COR-L47 (cell line): ENCODE measurements around the gene ARX.

ENCODE experiments used
- DNase-seq: peaks from one replicate; lab custom pipeline; 2025; lab: John Stamatoyannopoulos, UW

ARX gene

DNA sequence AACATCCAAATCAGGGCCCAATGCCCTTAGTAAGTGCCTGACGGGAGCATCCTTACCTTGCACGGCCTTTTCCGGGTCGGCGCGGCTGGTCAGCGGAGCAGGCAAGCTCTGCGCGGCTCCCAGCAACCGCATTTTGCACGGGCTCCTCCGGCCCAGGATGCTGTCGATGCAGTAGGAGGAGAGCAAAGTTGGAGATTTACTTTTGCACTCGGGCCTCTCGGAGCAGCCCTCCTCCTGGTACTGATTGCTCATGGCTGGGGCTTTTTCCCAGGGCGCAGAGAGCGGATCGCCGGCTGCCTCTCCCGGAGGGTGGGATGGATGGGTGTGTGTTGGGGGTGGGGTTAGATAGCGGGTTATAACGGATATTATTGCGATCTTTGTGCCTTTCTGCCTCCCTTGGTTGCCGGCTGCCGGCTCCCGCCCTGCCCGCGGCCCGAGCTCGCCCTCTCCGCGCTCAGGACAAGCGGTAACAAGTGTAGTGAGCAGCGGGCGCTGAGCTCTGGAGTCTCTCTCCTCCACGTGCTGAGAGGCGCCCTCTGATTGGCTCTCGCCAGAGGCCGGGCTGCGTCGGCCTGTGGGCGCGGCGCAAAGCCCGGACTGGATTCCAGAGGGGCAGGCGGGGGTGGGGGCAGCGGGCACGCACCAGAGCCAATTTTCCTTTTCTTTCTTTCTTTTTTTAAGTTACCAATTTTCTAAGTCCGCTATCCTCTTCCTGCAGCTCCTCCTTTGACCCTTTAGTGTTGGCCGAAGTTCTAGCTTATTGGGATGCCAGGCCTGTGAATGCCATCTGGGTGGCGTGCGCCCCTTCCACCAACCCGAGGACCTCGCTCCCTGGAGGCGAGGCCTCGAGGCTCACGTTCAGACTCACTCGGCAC lies at the start of gene ARX:
Gene ARX, minus strand, starts transcription at position 480 of the 875 bp plus-strand sequence. Its CDS starts 228 bp downstream, at position 252.
- DNase-seq, result peak; percentile 62

DNA sequence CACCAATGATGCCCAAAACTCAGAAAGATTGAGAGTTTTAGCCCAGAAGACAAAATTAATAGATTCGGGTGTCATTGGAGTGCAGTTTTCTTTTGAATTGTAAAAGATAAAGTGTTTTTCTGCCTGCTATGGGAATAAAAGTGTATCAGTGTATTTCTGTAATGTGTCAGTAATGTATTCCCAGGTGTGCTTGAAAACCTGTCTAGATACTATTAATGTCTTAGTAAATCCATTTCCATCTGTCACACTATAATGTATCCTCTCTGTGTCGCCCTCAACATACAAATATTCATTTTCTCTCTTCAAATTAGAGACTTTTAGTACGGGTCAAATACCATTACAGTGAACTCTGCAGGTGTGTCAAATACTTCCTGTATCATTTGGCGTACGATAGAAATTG lies 43.5 kb upstream of the ARX start:
- no peak for DNase-seq

DNA sequence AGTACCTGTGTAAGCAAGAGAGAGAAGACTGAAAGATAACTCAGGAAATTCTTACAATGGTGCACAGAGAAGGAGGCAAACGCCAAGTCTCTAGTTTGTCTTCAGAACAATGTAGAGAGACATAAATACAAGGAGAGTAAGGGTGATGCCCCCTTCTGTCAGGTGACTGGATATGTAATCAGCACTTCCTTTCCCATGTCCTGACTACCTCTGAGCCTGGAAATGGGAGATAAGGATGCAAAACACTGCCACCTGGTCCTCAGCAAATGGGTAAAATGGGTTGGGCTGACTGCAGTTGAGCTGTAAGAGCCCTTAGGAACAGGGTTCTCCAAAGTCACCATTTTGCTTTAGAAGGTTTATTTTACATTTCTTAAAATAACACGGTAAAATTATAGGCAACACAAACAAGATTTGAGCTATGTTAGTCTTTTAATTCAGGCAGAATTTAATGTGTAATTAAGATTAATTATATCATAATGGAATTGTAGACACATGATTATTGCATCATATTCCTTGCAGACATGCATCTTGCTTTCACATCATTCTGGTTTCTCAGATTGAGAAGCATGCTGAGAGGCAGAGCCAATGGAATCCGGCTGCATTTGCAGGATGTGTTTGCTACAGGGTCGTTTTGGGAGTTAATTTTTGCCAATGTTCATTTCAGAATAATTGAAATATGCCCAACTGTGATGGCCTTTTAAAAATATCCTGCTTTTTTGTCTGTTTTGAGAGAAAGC lies 37.2 kb upstream of the ARX start:
- no peak for DNase-seq

- DNase-seq, result no peak
Observed at GRCh38 chrX:25049971-25050370, 34.2 kb upstream of the ARX start.

GRCh38 chrX:25049357-25049756 lies 33.6 kb upstream of the ARX start:
- no peak for DNase-seq

- DNase-seq, result no peak
Observed at GRCh38 chrX:25048178-25048577, 32.4 kb upstream of the ARX start.

DNA sequence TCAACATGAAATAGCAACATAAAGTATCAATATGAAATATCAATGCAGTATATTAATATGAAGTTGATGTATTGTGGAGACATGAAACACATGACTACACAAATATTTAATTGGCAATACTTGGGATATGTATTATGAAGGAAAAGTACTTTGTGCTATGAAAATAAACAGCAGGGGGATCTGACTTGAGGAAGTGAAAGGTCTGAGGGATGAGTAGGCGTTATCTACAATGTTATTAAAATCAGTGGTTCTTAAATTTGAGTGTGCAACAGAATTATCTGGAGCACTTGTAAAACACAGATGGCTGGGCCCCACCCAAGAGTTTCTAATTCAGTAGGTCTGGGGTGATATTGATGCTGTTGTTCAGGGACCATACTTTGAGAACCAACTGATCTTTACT lies 27.4 kb upstream of the ARX start:
- no peak for DNase-seq

DNA sequence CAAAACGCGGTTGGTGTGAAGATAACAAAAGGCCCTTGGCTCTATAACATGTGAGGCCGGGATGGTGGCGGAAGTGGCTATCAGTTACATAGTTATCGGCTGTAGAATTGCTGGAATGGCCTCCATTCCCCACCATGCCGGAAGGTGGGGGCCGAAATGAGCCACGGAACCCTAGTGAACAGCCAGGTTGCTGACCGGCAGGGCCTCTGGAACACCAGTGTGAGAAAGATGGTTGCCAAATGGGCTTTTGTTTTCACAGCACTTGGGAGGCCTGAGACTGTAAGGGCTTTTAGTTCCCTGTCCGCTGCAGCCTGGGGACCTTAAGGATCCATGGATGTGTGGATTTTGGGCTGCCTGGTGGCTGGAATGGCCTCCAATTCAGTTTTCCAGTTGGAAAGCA lies 23.3 kb upstream of the ARX start:
- DNase-seq, result no peak

DNA sequence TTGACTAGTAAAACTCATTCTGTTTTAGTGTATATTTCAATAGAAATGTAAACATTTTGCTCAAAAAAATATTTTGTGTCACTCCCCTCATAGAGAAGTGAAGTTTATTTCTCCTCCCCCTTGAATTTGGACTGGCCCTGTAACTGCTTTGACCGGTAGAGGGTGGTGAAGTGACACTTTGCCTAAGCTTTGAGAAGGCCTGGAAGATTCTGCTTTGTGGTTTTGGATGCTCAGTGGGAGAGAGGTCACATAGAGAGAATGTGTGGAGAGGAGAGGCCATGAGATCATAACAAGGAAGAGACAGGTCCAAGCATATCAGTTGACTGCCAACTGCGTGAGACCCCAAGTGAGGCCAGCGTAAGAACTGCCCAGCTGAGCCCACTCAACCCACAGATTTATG lies 19.1 kb upstream of the ARX start:
- no peak for DNase-seq

- DNase-seq, result no peak
Observed at GRCh38 chrX:25029288-25029825, 13.6 kb upstream of the ARX start.

- no peak for DNase-seq
Observed at GRCh38 chrX:25028726-25029125, 13.0 kb upstream of the ARX start.

- DNase-seq, result no peak
Observed at GRCh38 chrX:25026576-25026975, 10.8 kb upstream of the ARX start.

DNA sequence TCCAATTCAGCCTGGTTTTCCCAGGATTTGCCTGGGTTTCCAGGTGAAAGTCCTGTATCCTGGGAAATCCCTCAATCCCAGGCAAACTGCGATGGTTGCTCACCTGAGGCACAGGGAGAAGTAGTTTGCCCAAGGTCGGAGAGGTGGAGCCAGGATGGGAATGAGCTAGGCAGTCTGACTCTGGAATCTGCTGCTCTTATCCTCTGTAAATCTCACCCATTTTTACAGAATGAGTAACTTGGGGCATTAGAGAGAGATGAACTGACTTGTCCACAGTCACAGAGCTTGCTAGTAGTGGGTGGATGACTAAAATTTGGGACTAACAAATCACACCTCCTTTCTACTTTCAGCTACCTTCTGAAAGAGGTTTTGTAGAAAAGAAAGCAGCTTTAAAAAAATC lies 9.8 kb upstream of the ARX start:
- DNase-seq, result no peak

DNA sequence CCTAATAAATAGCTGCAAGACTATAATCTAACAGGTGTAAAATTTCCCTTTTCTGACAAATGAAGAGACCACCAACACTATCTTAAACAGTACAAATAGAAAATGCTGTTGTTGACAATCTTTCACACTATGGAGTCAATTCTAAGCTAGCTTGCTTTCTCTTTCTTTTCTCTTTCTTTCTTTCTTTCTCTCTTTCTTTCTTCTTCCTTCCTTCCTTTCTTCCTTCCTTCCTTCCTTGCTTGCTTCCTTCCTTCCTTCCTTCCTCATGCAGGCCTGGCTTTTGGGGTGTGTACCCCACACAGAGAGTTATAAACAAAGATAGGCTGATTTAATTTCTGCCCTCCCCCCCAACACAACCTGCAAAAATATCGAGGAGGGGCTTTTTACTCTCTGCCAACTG lies 8.1 kb upstream of the ARX start:
- DNase-seq, result no peak

DNA sequence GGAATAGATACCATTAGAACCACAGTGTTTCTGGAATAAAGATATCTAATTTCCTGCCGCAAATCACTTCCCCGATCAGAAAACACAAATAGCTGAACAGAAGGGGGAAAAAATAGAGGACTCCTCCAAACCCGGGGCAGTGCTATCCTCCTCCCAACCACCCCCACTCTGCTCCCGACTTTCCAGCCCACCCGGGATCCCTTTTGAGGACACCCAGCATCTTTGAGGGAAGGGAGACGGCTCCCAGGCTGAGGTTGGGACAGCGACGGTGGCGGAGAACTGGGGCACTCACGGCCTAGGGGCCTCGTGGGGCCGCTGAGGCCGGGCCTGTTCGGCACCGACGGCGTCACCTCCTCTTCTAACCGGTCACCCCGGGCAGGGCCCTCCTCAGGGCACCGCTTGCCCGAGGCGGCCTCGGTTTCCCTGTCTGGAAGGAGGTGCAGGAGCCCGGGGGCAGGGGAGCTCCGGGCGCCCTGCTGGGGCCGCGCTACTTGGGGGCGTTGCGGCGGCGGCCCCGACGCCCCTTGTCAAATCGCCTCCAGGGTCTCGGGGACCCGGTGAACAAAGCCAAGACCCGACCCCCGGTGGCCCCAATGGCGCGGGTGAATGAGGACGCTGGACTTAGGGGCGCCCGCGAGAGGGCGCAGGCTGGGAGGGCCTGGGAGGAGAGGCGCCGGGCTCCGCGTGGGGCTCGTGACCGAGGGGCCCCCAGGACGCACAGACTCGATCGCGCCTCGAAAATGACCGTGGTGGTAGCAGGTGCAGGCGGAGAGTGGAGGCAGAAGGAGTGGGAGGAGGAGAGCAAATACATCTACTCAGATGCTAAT lies 6.9 kb upstream of the ARX start:
- DNase-seq, result no peak

DNA sequence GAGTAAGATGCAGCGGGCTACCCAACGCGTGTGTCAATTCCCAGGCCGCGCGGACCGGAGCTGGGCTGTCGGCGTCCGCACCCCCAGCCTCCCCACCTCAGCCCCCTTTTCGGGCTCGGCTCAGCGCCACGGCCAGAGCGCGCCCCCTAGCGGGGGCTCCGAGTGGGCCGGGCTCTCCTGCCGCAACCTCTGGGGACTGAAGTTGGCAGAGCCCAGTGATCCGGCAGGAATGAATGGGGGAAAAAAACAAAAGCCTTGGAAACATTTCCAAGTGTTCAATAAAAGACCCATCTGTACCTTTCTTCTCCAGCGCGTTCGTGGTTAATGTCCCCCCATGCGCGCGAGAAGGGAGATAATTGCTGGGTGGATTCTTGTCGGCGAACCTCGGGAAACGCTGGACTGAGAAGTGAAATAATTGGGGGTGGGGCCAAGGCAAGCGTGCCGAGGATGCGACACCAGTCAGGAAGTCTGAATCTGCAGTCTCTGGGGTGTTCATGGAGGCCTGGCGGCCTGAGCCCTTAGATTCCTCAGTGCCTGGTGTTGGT lies 5.2 kb upstream of the ARX start:
- DNase-seq, result peak; percentile 11

- no peak for DNase-seq
Observed at GRCh38 chrX:25020391-25020904, 4.7 kb upstream of the ARX start.

- no peak for DNase-seq
Observed at GRCh38 chrX:25019707-25020390, 4.1 kb upstream of the ARX start.

- DNase-seq, result no peak
Observed at GRCh38 chrX:25018682-25019081, 2.9 kb upstream of the ARX start.

DNA sequence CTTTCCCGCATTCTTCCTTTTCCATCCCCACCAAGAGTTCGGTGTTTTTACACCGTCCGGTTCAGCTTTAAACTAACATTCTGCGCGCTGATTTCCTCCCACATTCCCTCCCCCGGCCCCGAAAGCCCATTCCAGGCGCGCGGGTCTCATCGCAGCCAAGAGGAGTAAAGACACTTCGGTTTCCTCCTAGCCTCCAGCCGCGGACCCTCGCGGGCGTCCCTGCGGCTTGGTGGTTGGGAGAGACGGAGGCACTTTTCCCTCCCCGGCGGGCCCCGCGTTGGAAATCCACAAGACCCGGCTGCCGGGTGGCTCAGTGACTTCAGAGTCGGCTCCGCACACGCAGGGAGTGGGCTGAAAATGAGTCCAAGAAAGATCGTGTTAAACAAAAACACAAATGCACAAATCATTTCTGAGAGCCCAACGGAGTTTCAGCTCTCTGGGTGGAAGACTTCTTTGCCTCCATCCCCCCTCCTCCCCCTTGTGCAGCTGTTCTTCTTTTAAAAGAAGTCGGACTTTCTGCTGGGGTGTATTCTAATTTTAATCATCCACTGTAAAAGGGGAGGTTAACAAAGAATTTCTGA lies 2.0 kb upstream of the ARX start:
- peak; percentile 15 for DNase-seq
